Measurements from ENCODE around the gene ADAM19.
A peak's percentile ranks its signal among the peaks of the same experiment; 100 is the strongest.

The ADAM19 gene

DNA sequence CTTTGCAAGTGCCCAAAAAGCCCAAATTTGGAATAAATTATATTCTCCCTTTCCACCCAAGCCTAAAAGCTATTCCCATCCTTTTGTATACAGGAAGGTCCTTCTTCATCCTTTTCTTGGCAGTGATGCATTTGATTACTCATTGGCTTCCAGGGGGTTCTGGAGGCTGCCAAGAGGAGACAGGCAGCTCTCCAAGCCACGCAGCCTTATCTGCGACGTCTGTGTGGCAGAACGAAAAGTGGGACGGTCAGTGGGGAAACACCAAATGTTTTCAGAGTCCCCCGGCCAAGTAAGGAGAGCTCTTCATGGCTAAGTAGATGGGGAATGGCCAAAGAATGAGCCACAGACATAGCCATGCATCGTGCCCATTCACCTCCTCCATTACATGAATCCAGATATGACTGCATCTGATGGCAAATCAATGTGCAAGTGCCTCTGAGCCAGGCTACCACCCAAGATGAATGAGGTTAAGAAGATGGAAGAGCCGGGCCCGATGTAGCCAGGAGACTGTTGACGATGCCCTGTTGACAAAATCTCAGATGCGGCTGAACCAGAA lies 12.1 kb downstream of the ADAM19 start:
- Mint-ChIP-seq H3K9me3 (no peaks in the 10 kb centered on the region), H3K27ac (peak overlapping the region; percentile 34)

DNA sequence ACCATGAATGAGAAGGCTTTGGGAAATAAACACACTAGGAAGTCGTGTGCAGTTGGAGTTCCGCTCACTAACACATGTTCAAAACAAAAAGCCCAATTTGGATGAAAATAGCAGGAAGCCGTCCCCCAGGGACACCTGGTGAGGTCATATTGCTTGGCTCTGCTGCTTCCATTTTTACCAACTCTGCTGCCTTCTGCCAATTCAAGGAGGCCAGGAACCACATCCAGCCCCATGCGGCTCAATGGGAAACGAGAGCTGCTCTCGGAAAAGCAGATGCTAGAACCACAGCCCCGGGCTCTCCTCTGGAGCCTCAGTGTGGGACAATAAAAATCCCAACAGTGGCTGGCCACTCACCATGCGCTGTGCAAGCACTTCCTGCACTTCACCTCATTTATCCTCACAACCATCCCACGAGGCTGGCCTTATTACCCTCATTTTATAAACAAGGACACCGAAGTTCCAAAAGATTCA lies 13.4 kb downstream of the ADAM19 start:
- no peak overlapping the region for H3K4me3 Mint-ChIP-seq
- H3K9me3 Mint-ChIP-seq: no peaks in the 10 kb centered on the region
- H3K27me3 Mint-ChIP-seq (ENCODE audit: low read depth, poor library complexity): no peaks in the 10 kb centered on the region
- no peak for DNase-seq
- peaks cover 36% of the 10 kb centered on the region for H3K4me1 Mint-ChIP-seq
- H3K36me3 Mint-ChIP-seq (ENCODE audit: low read depth): peaks cover 17% of the 10 kb centered on the region
- no peak overlapping the region for H3K27ac Mint-ChIP-seq
- TF ChIP-seq, protein P1, sequence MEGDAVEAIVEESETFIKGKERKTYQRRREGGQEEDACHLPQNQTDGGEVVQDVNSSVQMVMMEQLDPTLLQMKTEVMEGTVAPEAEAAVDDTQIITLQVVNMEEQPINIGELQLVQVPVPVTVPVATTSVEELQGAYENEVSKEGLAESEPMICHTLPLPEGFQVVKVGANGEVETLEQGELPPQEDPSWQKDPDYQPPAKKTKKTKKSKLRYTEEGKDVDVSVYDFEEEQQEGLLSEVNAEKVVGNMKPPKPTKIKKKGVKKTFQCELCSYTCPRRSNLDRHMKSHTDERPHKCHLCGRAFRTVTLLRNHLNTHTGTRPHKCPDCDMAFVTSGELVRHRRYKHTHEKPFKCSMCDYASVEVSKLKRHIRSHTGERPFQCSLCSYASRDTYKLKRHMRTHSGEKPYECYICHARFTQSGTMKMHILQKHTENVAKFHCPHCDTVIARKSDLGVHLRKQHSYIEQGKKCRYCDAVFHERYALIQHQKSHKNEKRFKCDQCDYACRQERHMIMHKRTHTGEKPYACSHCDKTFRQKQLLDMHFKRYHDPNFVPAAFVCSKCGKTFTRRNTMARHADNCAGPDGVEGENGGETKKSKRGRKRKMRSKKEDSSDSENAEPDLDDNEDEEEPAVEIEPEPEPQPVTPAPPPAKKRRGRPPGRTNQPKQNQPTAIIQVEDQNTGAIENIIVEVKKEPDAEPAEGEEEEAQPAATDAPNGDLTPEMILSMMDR (IDR thresholded peaks at IDR 0.05): no peak

More for the DNA sequence above, 12.1 kb downstream of the ADAM19 start:
- no peaks in the 10 kb centered on the region for H3K27me3 Mint-ChIP-seq (ENCODE audit: low read depth, poor library complexity)
- TF ChIP-seq, protein P1 (IDR thresholded peaks at IDR 0.05): no peak
- peaks cover 36% of the 10 kb centered on the region for H3K4me1 Mint-ChIP-seq
- DNase-seq: no peak
- H3K36me3 Mint-ChIP-seq (ENCODE audit: low read depth): peaks cover 28% of the 10 kb centered on the region
- no peak overlapping the region for H3K4me3 Mint-ChIP-seq

DNA sequence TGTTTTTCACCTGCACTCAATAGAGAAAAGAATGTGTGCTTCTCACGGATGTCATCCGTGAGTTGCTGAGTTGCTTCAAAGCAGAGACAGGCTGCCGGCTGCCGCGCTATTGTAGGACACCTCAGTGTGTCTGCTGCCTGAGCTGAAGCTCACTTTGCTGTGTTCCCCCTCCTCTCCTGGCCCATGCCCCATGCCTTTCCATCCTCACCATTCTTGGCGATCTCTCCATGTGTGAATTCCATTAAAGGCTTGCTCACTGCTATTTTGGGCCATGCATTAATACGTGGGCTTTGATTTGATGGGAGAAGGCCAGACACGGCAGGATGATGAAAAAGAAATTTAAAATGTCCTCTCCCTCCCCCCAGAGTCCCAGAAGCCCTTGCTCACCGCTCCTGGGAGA lies 14.5 kb downstream of the ADAM19 start:
- Mint-ChIP-seq H3K27me3 (ENCODE audit: low read depth, poor library complexity) (no peaks in the 10 kb centered on the region), H3K9me3 (no peaks in the 10 kb centered on the region), H3K27ac (no peak overlapping the region), H3K4me1 (peaks cover 36% of the 10 kb centered on the region), H3K4me3 (no peak overlapping the region), H3K36me3 (ENCODE audit: low read depth) (peaks cover 12% of the 10 kb centered on the region)
- DNase-seq: no peak
- TF ChIP-seq, protein P1 (IDR thresholded peaks at IDR 0.05): no peak

DNA sequence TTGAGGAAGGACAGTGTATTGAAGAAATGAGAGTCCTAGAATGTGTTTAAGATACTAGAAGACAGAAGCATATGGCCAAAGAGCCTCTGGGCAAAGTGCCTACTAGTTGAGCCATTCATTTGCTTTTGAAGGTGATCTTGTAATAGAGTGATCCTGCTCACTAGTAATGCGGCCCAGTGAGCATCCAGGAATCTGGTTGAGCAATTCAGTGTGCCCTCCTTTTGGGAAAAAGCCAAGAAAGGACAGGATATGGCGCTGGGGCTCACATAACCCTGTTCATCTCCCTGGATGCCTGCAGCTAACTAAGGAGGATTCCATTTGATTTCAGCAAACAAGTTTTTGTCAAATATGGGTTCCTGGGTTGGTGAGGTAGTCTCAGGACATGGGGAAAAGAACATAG lies 16.3 kb downstream of the ADAM19 start:
- TF ChIP-seq, protein P1 (IDR thresholded peaks at IDR 0.05): no peak
- H3K4me1 Mint-ChIP-seq: peaks cover 43% of the 10 kb centered on the region
- H3K27me3 Mint-ChIP-seq (ENCODE audit: low read depth, poor library complexity): peaks cover 3% of the 10 kb centered on the region
- no peak for DNase-seq
- no peak overlapping the region for H3K27ac Mint-ChIP-seq
- H3K36me3 Mint-ChIP-seq (ENCODE audit: low read depth): peaks cover 12% of the 10 kb centered on the region
- H3K9me3 Mint-ChIP-seq: no peaks in the 10 kb centered on the region
- H3K4me3 Mint-ChIP-seq: no peak overlapping the region

DNA sequence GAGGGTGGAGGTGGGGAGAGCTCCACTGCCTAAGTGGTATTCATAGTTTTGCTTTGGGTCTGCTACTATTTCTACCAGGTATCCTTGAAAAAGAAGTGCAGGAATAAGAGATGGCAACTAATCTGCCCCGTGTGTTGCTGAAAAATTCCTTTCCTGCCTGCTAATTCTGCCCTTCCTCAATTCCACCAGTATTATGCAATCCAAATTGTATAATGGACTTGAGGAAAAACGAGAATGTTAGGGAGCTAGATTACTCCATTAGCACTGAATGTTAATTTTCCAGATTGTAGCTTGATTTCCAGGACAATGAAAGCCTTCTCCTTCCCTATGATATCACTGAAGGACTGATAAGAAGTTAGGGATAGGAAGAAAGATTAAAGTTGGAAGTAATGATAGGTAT lies 16.9 kb downstream of the ADAM19 start:
- DNase-seq: no peak
- Mint-ChIP-seq H3K4me3 (no peak overlapping the region), H3K9me3 (no peaks in the 10 kb centered on the region), H3K27ac (no peak overlapping the region), H3K36me3 (ENCODE audit: low read depth) (peaks cover 12% of the 10 kb centered on the region), H3K27me3 (ENCODE audit: low read depth, poor library complexity) (peaks cover 3% of the 10 kb centered on the region), H3K4me1 (peaks cover 41% of the 10 kb centered on the region)
- TF ChIP-seq, protein P1 (IDR thresholded peaks at IDR 0.05): no peak

DNA sequence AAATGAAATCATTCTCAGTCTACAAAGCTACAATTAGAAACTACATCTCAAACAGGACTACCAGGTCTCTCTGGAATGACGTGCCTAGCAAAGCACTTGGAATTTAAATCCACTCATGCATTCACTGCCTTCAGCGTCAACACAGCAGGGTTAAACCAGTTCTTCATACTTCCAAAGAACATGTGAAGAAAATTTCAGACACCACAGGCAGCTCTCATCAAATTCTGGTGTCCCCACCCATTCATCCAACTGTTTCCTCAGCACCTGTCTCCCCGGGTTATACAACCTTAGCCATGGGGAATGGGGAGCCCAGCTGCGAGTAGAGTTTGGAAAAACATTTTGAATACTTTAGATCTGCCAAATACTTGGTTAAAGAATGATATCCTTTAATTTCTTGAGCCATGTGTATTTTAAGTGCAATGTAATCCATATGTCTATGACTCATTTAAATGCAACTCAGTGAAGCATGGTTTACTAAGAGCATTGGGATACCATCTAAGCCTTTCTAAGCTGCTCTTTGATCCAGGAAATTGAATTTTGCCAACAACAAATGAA lies 17.5 kb downstream of the ADAM19 start:
- H3K27ac Mint-ChIP-seq: no peak overlapping the region
- H3K4me3 Mint-ChIP-seq: no peak overlapping the region
- H3K36me3 Mint-ChIP-seq (ENCODE audit: low read depth): peaks cover 12% of the 10 kb centered on the region
- H3K27me3 Mint-ChIP-seq (ENCODE audit: low read depth, poor library complexity): peaks cover 3% of the 10 kb centered on the region
- TF ChIP-seq, protein P1 (IDR thresholded peaks at IDR 0.05): no peak
- no peak for DNase-seq
- peaks cover 37% of the 10 kb centered on the region for H3K4me1 Mint-ChIP-seq
- no peaks in the 10 kb centered on the region for H3K9me3 Mint-ChIP-seq
